Natural killer cell (primary cell): ENCODE results near the gene MRPL41. TPM values are rescaled to one million over a fixed set of nuclear protein-coding genes. Genes with fewer than 3 reads are reported as not detected.
A peak's percentile ranks its signal among the peaks of the same experiment; 100 is the strongest.

ENCODE experiments used
- ATAC-seq, 3 donors: fragments of 150-1000 bp in 2 of 3; fragments of 200-7000 bp in 1 of 3; cut with Tn5 transposase; 1 replicate in 1 of 3; 2 replicates in 2 of 3; pipeline ENCODE4 v1.10.0; 2021; ENCODE audit warnings: mild to moderate bottlenecking in 2 of 3, moderate library complexity in 2 of 3
- DNase-seq, 2 donors: peaks; one replicate each; pipeline versions ENCODE4 v3.0.0 to v3.0.0-alpha.2; 2013 to 2021; ENCODE audit warnings: mixed read lengths in 1 of 2
- H3K27ac ChIP-seq: one replicate; pipeline ENCODE4 v1.5.1; 2013; ENCODE audit warnings: mild to moderate bottlenecking, low read length
- H3K27me3 ChIP-seq: one replicate; pipeline ENCODE4 v1.6.1; 2013; ENCODE audit warnings: low read length; ENCODE audit not compliant: control insufficient read depth, insufficient read depth
- H3K36me3 ChIP-seq: one replicate; pipeline ENCODE4 v1.6.1; 2013; ENCODE audit warnings: low read length; ENCODE audit not compliant: control insufficient read depth, insufficient read depth
- H3K4me1 ChIP-seq: one replicate; pipeline ENCODE4 v1.6.1; 2013; ENCODE audit warnings: low read length; ENCODE audit not compliant: control insufficient read depth, insufficient read depth
- H3K4me3 ChIP-seq: one replicate; pipeline ENCODE4 v1.5.1; 2013; ENCODE audit warnings: low read length
- H3K9me3 ChIP-seq: one replicate; pipeline ENCODE4 v1.6.1; 2013; ENCODE audit warnings: low read length; ENCODE audit not compliant: control insufficient read depth, insufficient read depth
- H3K27ac Mint-ChIP-seq, 2 donors: one replicate each; pipeline ENCODE4 v1.8.0; 2022; ENCODE audit warnings: mild to moderate bottlenecking in 2 of 2, mixed read lengths in 2 of 2, moderate library complexity in 1 of 2
- H3K27me3 Mint-ChIP-seq, 2 donors: one replicate each; pipeline ENCODE4 v1.8.0; 2022; ENCODE audit warnings: low read depth in 2 of 2, mixed read lengths in 2 of 2
- H3K36me3 Mint-ChIP-seq: one replicate; pipeline ENCODE4 v1.8.0; 2022; ENCODE audit warnings: mixed read lengths
- H3K4me1 Mint-ChIP-seq, 2 donors: one replicate each; pipeline ENCODE4 v1.8.0; 2022; ENCODE audit warnings: mixed read lengths in 2 of 2
- H3K4me3 Mint-ChIP-seq: one replicate; pipeline ENCODE4 v1.8.0; 2022; ENCODE audit warnings: mild to moderate bottlenecking, moderate library complexity, mixed read lengths
- H3K9me3 Mint-ChIP-seq, 2 donors: one replicate each; pipeline ENCODE4 v1.8.0; 2022; ENCODE audit warnings: mixed read lengths in 2 of 2
- WGBS: methylation state at CpG from one replicate; pipeline ENCODE4 v1.1.7; 2013; ENCODE audit warnings: missing lambda C conversion rate; ENCODE audit not compliant: insufficient coverage; 5-methylcytosine and 5-hydroxymethylcytosine counted together
- intact Hi-C: fragments of 100-400 bp; cut with micrococcal nuclease; formaldehyde crosslinking; loops from one replicate; pipeline ENCODE4 v1.14.2; 2022
- total RNA-seq, 4 donors: library from RNA; stranded (reverse); fragments of 120-200 nt in 1 of 4; gene quantifications; one replicate each; pipeline versions ENCODE4 v1.2.3 to v1.2.4, GENCODE V29; 2013 to 2022
- TF ChIP-seq, protein P1 (sequence below): fragments of 200-600 bp; IDR thresholded peaks from one replicate; pipeline ENCODE4 v1.8.0; 2022; ENCODE audit warnings: antibody characterized with exemption

Gene MRPL41
- total RNA-seq, 3 donors from 2014 or later (not counting 1 experiment from before 2014, with no cell fraction given): 11.5 to 17.9 (median 16.8) TPM

DNA sequence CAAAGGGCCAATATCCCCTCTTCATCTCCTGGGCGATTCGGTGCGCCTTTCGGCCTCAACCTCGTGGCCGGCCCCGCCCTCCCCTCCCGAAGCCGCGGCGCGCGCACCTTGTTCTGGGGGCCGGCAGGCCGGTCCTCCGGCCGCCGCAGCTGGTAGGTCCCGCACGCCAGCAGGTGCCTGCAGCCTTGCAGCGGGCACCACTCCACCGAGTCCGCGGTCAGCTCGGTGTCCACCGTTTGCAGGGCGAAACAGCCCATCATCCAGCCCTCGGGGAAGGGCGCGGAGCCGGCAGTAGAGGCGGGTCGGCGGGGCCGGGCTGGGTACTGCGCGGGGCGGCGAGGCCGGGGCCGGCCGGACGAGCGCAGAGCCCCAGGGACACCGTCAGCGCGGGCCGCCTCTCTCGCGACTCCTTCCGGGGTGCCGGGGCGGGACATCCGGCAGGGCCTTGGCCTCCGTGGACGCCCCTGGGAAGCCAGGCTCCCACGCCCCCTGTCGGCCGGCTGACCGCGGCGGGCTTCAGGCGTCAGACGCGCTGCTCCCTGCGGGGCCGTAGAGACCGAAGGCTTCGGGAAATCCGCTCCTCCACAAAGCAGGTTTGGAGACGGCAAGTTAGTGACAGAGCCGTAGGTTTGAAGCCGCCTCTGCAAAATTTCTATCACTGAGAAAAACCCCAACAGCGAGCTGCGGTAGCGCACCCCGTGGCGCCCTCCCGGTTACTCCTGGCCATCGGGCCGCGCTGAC is 27.0 kb downstream of the MRPL41 start, which contains the start of gene DPH7:
TSS of gene DPH7 (minus strand) at position 408 of the 741 bp plus-strand sequence. CDS start at position 260, 148 bp downstream.
- H3K27ac ChIP-seq: no peak within 1 kb of the TSS
- 5% methylated on average over 82 of the region's 82 CpGs for WGBS
- intact Hi-C loops: loop anchor here (2.0 kb wide), 1 partner anchor 40 kb away; the partner anchor contains the start of gene EHMT1
- H3K36me3 ChIP-seq: peaks cover 15% of the 10 kb centered on the region
- DNase-seq: peak; percentile 96 to 97
- Mint-ChIP-seq H3K4me1 (peaks cover 25 to 28% of the 10 kb centered on the region in 2 donors), H3K36me3 (no peaks in the 10 kb centered on the region), H3K4me3 (peak within 1 kb of the TSS; percentile 81), H3K27me3 (no peaks in the 10 kb centered on the region), H3K9me3 (no peaks in the 10 kb centered on the region), H3K27ac (peak within 1 kb of the TSS; percentile 60 to 63)
- H3K9me3 ChIP-seq: no peaks in the 10 kb centered on the region
- no peaks in the 10 kb centered on the region for H3K27me3 ChIP-seq
- H3K4me3 ChIP-seq: peak within 1 kb of the TSS; percentile 52
- TF ChIP-seq, protein P1, sequence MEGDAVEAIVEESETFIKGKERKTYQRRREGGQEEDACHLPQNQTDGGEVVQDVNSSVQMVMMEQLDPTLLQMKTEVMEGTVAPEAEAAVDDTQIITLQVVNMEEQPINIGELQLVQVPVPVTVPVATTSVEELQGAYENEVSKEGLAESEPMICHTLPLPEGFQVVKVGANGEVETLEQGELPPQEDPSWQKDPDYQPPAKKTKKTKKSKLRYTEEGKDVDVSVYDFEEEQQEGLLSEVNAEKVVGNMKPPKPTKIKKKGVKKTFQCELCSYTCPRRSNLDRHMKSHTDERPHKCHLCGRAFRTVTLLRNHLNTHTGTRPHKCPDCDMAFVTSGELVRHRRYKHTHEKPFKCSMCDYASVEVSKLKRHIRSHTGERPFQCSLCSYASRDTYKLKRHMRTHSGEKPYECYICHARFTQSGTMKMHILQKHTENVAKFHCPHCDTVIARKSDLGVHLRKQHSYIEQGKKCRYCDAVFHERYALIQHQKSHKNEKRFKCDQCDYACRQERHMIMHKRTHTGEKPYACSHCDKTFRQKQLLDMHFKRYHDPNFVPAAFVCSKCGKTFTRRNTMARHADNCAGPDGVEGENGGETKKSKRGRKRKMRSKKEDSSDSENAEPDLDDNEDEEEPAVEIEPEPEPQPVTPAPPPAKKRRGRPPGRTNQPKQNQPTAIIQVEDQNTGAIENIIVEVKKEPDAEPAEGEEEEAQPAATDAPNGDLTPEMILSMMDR: peak; percentile 92
- peak; percentile 99 for ATAC-seq
- H3K4me1 ChIP-seq: peaks cover 23% of the 10 kb centered on the region

DNA sequence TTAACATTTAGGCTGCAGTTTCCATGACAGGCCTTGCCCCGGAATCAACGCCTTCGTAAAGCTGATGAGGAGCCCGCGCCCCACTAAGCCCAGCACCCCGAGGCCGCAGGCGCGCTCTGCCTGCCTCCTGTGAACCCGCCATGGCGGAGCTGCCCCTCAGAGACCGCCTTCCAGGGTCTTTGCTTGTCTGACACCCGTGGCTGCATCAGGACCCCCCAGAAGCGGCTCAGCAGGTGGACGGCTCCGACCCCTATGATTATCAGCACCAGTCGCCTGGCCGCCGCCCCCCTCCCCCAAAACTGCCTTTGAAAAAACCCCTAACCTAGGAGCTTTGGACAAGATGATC is 27.6 kb downstream of the MRPL41 start:
- no peaks in the 10 kb centered on the region for H3K27me3 ChIP-seq
- DNase-seq (no peak), ATAC-seq (no peak)
- H3K4me1 ChIP-seq: peaks cover 23% of the 10 kb centered on the region
- H3K9me3 ChIP-seq: no peaks in the 10 kb centered on the region
- H3K4me3 Mint-ChIP-seq: peak overlapping the region; percentile 81
- H3K27ac Mint-ChIP-seq: peak overlapping the region; percentile 60 to 63
- H3K9me3 Mint-ChIP-seq: no peaks in the 10 kb centered on the region
- H3K27ac ChIP-seq: no peak overlapping the region
- WGBS: 61% methylated on average over 19 of the region's 19 CpGs
- peaks cover 25 to 28% of the 10 kb centered on the region in 2 donors for H3K4me1 Mint-ChIP-seq
- intact Hi-C loops: loop anchor here (2.0 kb wide), 1 partner anchor 40 kb away; the partner anchor contains the start of gene EHMT1
- H3K27me3 Mint-ChIP-seq: no peaks in the 10 kb centered on the region
- no peaks in the 10 kb centered on the region for H3K36me3 Mint-ChIP-seq
- TF ChIP-seq, protein P1: no peak
- H3K36me3 ChIP-seq: peaks cover 15% of the 10 kb centered on the region
- H3K4me3 ChIP-seq: peak overlapping the region; percentile 33

DNA sequence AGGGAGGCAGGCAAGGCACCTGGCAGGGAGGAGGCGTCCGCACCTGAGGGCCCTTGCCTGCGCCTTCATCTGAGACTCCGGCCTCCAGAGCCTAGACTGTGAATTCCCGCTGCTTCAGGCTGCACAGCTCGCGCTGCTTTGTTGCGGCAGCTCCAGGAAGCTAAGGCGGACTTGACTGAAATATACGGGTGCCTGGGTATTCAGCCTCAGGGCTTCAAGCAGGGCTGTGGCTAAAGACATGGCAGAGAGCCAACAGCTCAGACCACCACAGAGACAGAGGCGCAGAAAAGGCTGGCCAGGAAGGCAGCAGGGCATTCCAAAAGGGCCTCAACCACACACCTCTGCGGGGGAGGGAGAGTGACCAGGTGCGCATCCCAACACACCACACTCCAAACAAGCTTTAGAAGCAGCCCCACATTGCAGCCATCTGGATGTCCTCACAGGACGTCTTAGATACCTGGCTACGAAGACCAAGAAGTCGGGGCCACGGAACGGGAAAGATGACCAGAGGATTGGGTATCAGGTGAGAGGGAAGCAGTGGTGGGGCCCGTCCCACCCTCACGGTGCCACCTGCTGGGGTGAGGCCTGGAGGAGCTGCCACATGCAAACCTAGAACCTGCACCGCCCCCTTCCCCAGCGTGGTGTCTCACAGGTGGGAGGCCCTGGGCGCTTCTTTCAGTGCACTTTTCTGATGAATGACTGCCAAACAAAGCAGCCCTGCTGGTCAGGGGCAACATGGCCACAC is 28.7 kb downstream of the MRPL41 start:
- ATAC-seq: no peak
- H3K4me3 Mint-ChIP-seq: no peak overlapping the region
- DNase-seq: no peak
- Histone ChIP-seq H3K4me1 (peaks cover 23% of the 10 kb centered on the region), H3K27ac (no peak overlapping the region), H3K36me3 (peaks cover 13% of the 10 kb centered on the region), H3K4me3 (no peak overlapping the region), H3K9me3 (no peaks in the 10 kb centered on the region), H3K27me3 (no peaks in the 10 kb centered on the region)
- H3K9me3 Mint-ChIP-seq: no peaks in the 10 kb centered on the region
- peaks cover 17 to 22% of the 10 kb centered on the region in 2 donors for H3K4me1 Mint-ChIP-seq
- H3K27ac Mint-ChIP-seq: no peak overlapping the region
- TF ChIP-seq, protein P1: no peak
- H3K36me3 Mint-ChIP-seq: no peaks in the 10 kb centered on the region
- 74% methylated on average over 23 of the region's 23 CpGs for WGBS
- intact Hi-C loops: no loop called here
- H3K27me3 Mint-ChIP-seq: no peaks in the 10 kb centered on the region
